HG03342 (cell line): ENCODE data around the gene BUB3.
"Not testable (repeated sequence)": the region's sequence is repeated elsewhere in the genome, so short reads cannot be mapped to it uniquely, and the experiment has no call there.

Source experiments
- ATAC-seq: cut with Tn5 transposase; IDR thresholded peaks from one replicate; pipeline ENCODE4 v1.9.1; 2021; ENCODE audit warnings: mild to moderate bottlenecking, moderate library complexity; ENCODE audit not compliant: unreplicated experiment

Gene BUB3

DNA sequence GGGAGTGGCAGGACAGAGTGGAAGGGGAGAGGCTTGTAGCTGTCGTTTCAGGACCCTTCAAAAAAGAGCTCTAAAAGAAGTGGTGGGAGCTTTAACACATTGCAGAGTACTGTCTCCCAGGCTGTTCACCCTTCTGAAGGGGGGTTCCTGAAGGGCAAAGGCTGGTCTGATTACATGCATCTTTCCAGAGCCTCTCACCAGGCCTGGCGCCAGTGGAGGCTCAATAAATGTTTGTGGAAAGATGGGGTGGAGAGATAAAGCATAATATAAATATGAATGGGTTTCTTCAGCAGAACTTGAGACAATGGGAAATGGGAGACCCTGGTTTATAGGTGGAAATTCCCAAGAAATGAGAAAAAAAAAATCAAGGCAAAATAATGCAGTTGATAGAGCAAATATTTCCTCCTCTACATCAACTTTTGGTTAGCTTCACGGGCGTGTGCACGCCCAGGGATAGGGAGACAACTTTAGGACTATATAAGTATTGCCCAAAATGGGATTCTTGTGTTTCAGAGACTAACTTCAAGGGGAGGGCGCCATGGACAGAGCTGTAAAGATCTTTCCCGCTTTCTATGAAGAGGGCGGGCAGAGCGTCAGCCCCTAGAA is 613 bp upstream of the BUB3 start:
- no peak for ATAC-seq

DNA sequence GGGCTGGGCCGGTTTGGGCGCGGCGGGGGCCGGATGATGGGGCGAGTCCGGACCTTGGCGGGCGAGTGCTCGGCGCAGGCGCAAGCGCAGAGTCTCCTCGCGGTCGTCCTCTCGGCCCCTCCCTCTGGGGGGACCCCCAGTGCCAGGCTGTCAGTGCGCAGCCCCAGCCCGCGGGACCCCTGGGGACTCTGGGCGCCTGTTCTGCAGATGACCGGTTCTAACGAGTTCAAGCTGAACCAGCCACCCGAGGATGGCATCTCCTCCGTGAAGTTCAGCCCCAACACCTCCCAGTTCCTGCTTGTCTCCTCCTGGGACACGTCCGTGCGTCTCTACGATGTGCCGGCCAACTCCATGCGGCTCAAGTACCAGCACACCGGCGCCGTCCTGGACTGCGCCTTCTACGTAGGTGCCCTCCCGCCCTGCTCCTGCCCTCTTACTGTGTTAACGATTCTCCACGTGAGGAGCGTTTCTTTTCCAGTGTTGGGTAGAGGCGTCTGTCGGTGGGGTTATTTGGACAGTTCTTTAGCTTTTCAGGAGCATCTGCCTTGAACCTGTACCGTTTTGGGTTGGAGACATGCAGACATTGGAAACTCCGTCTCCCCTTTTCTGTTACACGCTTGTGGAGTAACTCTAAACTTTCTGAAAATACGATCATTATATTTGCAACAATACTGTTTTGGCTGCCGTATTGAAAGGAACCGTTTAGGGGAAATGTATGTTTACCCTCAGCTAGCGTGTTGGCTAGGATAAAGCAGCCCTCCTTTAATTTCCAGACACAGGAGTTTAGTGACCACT is 706 bp downstream of the BUB3 start:
- peak; percentile 40 for ATAC-seq

DNA sequence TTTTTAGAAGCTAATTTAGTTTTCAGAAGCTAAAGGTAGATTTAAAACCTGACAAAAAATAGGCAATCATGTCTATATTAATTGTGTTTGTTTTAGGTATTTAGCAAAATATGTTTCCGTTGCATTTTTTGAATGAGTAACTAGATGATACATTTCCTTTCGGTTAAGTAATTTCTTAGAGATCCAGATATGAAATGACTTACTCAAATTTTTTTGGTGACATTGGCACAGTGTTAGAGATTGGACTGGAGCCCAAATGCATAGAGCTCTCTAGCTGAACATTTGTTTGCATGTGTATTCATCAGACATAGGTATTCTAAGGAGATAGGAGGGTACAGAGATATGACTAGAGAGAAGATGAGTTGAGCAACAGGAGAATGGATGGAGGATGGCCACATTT is 1.9 kb downstream of the BUB3 start:
- no peak for ATAC-seq

DNA sequence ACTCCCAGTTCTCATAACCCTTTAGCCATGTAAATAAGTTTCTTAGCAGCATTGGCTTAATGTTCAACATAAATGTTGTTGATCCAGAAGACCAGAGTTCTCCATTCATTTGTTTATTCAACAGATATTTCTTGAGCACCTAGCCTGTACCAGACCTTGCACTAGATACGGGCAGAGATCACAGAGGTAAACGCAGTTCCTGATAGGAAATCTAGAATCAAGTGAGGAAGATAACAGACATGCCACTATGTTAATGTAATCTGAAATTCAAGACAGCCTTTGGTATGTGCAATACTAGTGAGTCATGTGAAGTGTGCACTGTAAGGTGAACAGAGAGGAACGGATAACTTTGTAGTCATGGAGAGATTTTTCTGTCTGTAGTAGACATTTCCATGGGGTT is 3.0 kb downstream of the BUB3 start:
- ATAC-seq: no peak

DNA sequence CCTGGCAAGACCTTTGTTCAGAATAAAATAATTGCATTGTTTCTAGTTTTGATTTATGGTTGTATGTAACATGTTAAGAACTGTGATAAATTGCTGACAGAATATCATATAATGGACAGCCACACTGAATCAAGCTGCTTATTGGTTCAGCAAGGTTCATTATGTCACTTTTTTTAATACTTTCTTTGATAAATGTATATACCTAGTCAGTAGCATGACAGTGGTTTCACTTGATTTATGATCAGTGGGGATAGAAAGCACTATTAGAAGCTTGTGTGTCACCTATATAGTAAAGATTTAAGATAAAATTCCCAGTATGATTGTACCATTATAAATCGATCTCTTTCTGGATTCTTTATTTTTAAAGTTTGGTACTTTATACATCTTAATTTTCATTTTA is 4.5 kb downstream of the BUB3 start:
- ATAC-seq: no peak

DNA sequence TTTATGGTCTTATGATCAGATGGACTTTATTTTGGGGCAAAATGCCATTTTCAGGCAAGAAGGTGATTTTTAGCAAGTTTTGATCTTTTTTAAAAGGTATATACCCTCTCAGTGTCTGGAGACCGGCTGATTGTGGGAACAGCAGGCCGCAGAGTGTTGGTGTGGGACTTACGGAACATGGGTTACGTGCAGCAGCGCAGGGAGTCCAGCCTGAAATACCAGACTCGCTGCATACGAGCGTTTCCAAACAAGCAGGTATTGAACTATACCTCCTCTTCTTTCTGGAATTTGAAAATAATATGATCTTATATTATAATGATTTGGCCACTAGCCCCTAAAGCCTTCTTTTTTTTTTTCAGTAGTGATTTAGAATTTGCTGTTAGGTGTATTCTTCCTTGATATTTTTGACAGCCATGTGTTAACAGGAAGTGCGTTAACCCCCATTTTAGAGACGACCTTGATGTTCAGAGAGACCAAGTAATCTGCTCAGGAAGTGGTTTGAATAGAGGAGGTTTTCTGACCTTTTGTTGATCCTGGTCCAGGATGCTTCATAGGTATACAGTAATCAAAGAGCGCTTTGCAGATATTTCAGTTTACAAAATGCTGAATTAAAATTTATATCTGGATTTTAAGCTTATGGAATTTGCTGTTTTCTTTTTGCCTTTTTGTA is 6.2 kb downstream of the BUB3 start:
- ATAC-seq: no peak

DNA sequence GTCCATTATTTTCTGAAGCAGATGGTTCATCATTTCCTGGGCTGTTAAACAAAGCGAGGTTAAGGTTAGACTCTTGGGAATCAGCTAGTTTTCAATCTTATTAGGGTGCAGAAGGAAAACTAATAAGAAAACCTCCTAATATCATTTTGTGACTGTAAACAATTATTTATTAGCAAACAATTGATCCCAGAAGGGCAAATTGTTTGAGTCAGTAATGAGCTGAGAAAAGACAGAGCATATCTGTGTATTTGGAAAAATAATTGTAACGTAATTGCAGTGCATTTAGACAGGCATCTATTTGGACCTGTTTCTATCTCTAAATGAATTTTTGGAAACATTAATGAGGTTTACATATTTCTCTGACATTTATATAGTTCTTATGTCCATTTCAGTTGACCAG is 10.1 kb downstream of the BUB3 start:
- no peak for ATAC-seq

DNA sequence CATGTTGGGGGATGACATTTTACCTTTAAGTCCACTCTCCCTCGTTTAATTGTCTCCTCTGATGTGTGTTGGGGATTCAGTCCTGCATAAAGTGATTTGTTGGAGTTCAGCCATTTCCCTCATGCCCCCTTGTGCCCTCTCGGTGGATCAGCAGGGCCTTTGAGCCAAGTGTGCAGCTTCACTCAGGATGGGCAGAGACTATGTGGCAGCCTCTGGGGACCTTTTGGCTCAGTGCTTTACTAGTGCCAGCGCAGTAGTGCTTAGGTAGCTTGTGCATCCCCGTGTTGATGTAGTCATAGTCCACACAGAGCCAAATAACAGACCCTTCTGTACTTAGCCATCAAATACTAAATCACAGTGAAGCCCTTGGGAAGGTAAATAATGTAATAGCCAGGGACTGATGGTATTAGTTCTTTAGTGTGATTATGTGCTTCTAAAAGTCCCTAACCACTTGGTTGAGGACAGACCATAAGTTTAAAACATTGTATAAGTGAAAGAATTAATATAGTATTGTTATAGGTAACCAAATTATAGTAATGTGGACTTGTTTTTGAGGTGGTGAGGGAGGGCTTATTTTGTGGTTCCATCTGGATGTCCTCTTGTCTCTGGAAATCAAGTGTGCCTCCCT is 11.4 kb downstream of the BUB3 start:
- no peak for ATAC-seq

DNA sequence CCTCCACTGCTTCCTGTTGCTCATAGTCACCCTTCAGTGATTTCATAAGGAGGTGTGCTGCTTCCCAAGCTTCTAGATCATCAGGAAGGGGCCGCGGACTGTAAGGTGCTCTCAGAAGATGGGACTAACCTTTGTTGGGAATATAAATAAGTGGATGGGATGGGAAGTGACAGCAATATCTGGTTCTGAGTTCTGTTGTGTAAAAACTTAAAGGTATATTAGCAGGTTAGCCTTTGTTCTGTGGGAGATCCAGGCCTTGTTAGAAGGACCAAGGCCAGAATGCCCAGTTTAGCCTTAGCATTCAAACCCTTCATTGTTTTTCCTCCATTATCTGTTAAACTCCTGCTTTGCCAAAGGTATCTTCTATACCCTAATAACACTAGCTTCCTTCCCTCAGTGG is 12.4 kb downstream of the BUB3 start:
- ATAC-seq: no peak

DNA sequence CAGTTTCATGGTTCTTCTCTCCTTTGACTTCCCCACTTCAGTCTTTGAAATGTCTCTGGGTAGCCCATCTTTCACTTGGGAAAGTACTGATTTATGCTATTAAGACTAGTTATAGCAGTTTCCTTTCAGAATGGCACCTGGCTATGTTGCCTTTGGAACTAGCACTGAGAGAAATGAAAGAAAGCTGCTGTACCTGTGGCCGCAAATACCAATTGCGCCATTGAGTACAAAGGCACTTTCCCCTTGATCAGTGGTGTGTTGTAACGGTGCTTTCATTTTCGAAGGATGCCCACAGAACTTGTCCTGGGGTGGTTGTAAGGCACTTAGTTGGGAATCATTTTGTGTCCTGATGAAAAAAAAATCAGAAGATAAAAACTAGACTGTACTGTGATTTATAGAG is 16.8 kb downstream of the BUB3 start:
- ATAC-seq: no peak

DNA sequence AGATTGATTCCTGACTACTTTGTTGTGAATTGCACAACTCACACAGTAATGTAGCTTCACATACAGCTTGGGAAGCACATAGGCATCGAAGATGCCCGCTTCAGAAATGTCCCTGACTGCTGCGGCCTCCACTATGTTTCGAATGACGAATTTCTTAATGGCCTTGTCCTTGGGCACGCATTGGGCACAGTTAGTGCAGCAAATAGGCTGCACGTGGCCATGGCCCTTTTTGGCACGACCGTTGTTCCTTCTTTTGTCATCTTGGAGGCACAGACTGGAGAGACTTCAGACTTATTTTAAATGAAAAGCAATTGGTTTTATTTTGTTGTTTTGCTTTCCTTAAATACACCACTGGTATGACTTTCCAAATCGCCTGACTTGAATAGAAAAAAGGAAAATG is 17.4 kb downstream of the BUB3 start:
- ATAC-seq: not testable (repeated sequence)

DNA sequence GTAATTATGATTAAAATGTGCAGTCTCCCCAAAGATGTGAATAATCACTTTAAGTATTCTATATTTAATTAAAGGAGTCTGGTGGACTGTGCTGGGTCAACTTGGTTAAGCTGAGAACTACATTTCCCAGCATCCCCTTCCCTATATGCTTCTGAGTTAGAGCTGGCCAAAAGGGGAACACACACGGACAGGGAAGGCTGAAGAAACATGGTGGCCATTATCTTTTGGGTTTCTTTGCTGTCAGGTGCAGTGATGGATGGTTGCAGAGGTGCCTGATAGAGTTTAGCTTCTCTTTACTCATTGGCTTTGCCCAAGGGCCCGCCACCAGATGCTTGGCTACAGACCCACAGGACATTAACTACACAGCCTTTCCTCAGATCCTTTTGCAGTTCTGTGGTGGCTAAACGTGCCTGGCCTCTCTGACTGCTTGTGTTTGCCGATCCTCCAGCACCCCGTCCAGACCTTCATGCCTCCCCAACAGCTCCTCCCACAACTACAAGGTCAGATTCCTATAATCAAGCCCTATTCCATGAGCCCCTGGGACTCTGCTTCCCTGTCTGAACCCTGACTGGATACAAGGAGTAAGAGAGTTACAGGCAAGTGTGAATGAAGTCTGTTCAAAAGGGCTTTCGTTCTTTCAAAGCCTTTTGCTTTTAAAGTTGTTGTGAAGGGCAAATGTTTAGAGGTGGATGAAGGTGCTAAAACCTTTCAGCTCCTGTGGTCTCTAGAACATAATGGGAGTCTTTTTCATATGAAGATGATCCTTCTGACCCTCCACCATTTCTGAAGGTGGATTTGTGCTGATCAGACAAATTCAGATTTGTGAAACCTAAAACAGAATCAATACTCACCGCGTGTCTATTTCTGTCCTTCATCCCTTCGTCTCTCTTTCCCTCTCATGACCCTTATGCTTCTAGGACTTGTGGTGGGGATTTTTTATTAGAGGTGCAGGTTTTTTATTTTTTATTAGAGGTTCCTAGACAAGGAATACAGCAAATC is 21.5 kb downstream of the BUB3 start:
- no peak for ATAC-seq

DNA sequence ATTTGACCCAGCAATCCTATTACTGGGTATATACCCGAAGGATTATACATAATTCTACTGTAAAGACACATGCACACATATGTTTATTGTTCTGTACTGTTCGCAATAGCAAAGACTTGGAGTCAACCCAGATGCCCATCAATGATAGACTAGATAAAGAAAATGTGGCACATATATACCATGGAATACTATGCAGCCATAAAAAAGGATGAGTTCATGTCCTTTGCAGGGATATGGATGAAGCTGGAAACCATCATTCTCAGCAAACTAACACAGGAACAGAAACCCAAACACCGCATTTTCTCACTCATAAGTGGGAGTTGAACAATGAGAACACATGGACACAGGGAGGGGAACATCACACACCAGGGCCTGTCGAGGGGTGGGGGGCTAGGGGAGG is 24.2 kb downstream of the BUB3 start:
- not testable (repeated sequence) for ATAC-seq

DNA sequence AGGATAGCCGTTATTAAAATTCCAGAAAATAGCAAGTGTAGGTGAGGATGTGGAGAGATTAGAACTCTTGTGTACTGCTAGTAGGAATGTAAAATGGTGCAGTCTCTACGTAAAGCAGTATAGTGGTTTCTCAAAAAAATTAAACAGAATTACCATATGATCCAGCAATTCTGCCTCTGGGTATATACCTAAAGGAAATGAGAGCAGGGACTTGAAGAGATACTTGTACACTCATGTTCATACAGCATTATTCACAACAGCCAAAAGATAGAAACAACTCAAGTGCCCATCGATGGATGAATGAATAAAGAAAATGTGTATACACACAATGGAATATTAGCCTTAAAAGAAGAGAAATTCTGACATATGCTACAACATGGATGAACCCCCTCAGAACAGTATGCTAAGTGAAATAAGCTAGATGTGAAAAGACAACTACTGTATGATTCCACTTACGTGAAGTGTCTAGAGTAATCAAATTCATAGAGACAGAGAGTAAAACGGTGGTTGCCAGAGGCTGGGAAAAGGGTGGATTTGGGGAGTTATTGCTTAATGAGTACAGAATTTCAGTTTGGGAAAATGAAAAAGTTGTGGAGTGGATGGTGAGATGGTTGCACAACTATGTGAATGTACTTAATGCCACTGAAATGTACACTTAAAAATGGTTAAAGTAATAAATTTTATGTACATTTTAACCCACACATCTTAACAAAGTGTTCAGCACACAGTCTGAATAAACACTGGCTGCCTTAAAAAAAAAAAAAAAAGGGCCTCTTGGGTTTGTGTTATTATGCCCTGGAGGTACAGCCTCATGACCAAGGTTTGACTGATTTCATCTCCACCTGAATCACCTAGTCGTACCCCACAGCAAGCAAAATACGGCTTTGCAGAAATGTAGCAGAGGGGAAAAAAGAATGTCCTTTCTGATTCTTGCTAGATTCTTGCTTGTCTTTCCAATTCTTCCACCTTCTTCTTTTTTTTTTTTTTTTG is 26.2 kb downstream of the BUB3 start:
- no peak for ATAC-seq

DNA sequence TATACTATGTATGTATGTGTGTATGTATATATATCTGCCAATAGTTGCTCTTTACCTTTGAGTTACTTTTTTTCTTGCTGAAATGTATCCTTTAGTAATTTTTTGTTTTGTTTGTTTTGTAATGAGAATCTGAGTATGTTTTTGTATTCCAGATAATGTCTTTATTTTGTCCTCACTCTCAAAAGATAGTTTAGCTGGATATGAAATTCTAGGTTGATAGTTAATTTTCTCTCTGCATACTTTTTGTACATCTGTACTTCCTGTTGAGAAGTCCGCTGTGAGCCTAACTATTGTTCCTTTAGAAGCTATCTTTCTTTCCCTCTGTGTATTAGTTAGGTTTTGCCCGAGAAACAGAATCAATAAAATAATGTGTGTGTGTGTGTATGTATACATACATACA is 29.5 kb downstream of the BUB3 start:
- no peak for ATAC-seq

DNA sequence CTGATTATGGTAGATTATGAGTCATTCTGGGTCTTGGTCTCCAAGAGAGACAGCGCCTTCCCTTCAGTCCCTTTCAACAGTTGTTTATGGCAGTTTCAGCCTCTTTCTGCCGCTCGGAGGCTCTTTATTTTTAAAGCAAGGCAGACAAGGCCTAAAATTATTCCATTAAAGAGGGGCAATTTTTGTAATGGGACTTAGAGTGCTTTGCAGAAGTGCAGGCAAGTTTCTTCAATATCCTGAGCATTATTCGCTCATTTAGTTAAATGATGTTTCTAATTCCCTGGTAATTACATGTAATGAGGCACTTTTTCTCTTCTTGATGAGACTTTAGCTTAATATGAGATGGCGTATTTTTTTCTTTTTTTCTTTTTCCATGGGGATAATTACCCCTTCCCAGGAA is 33.6 kb downstream of the BUB3 start:
- ATAC-seq: no peak

DNA sequence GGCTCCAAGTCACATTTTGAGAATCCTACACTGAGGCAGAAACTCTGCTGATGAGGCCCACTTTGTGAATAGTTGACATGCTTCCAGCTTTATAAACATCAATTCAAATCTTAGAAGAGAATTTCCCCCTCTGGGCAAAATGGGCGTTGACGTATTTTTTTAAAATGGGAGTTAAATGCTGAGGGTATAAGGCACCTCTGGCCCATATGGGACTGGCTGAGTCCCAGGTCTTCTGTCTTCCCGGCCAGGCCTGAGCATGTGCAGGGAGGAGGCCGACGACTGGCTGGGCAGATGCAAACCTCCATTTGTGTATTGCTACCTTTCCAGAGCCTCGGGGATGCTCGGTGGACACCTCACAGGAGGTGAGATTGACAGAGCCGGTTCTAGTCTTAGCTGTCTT is 37.7 kb downstream of the BUB3 start:
- no peak for ATAC-seq

DNA sequence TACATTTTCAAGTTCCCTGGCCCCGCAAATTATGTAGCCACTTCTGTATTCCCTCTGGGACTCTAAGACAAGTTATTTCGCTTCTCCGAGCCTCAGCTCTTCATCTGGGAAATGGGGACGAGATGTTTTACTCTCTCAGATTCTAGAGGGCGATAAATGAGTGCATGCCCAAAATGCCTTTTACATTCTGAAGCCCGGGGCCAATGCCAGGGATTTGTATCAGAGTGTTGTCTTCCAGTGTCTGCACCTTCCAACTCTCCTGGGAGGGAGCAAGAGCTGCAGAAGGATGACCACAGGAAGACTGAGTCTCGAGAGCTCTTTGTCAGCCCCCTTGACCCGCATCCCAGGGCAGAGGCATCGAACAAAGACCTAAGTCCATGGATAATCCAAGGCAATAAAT is 39.9 kb downstream of the BUB3 start:
- ATAC-seq: no peak

DNA sequence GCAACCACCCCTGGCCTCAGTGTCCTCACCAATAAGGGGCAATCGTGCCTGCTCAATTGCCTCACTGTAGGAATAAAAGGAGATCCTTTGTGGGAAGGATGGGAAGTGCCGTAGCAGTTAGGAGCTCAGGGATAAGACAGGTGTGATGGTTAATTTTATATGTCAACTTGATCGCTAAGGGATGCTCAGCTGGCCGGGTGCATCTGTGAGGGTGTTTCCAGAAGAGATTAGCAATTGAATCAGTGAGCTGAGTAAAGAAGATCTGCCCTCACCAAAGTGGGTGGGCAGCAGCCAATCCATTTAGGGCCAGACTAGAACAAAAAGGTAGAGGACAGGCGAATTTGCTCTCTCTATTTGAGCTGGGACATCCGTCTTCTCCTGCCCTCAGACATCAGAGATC is 46.3 kb downstream of the BUB3 start:
- ATAC-seq: no peak
